ENCODE data around the gene RSBN1L. TPM values are rescaled to one million over a fixed set of nuclear protein-coding genes. Genes with fewer than 3 reads are reported as not detected.

The RSBN1L gene
- total and polyA plus RNA-seq, 7 donors, result 2.0 to 10.1 (median 7.5) TPM

- ATAC-seq (no peak), DNase-seq (no peak)
- Histone ChIP-seq H3K9me3 (no peaks in the 10 kb centered on the region), H3K36me3 (ENCODE audit: insufficient read depth in 1 of 2, low read depth in 1 of 2) (peaks cover 0 to 11% of the 10 kb centered on the region in 2 donors), H3K4me3 (no peak overlapping the region), H3K27ac (no peak overlapping the region), H3K27me3 (ENCODE audit: insufficient read depth in 3 of 3, low read length in 2 of 3) (no peaks in the 10 kb centered on the region), H3K4me1 (no peaks in the 10 kb centered on the region)
- TF ChIP-seq CTCF (IDR thresholded peaks at IDR 0.05), result no peak
- intact Hi-C loops (cut with DNase I), result loop anchor here (2.0 to 10.0 kb wide), 3 partner anchors 100 to 246 kb away; no protein-coding TSS in a partner anchor
- 93 to 94% (median 93%) methylated on average over 5 of the region's 5 CpGs for WGBS, 3 donors
These were observed 37.3 kb upstream of the RSBN1L start for GRCh38 chr7:77658928-77659327.

GRCh38 chr7:77661816-77662215, 34.4 kb upstream of the RSBN1L start:
- WGBS, 3 donors, result 90 to 97% (median 95%) methylated on average over 5 of the region's 5 CpGs
- no peaks in the 10 kb centered on the region for H3K9me3 ChIP-seq
- H3K27me3 ChIP-seq (ENCODE audit: insufficient read depth in 3 of 3, low read length in 2 of 3), result no peaks in the 10 kb centered on the region
- ATAC-seq (no peak), DNase-seq (no peak)
- no peaks in the 10 kb centered on the region for H3K36me3 ChIP-seq (ENCODE audit: insufficient read depth in 1 of 2, low read depth in 1 of 2)
- H3K27ac ChIP-seq, result no peak overlapping the region
- intact Hi-C loops (cut with DNase I), result no loop called here
- H3K4me3 ChIP-seq, result no peak overlapping the region
- H3K4me1 ChIP-seq, result no peaks in the 10 kb centered on the region
- no peak for TF ChIP-seq CTCF (IDR thresholded peaks at IDR 0.05)

- no peaks in the 10 kb centered on the region for H3K27me3 ChIP-seq (ENCODE audit: insufficient read depth in 3 of 3, low read length in 2 of 3)
- H3K27ac ChIP-seq, result no peak overlapping the region
- H3K9me3 ChIP-seq, result no peaks in the 10 kb centered on the region
- TF ChIP-seq CTCF (IDR thresholded peaks at IDR 0.05), result no peak
- no peaks in the 10 kb centered on the region for H3K4me1 ChIP-seq
- 90 to 97% (median 91%) methylated on average over 2 of the region's 2 CpGs for WGBS, 3 donors
- intact Hi-C loops (cut with DNase I), result no loop called here
- ATAC-seq (no peak), DNase-seq (no peak)
- H3K4me3 ChIP-seq, result no peak overlapping the region
- no peaks in the 10 kb centered on the region for H3K36me3 ChIP-seq (ENCODE audit: insufficient read depth in 1 of 2, low read depth in 1 of 2)
These were observed 33.4 kb upstream of the RSBN1L start for GRCh38 chr7:77662869-77663268.

GRCh38 chr7:77664715-77665114, 31.5 kb upstream of the RSBN1L start:
- H3K4me3 ChIP-seq, result no peak overlapping the region
- no peaks in the 10 kb centered on the region for H3K9me3 ChIP-seq
- no peak for ATAC-seq
- no peak overlapping the region for H3K27ac ChIP-seq
- no peak for TF ChIP-seq CTCF (IDR thresholded peaks at IDR 0.05)
- no peaks in the 10 kb centered on the region for H3K4me1 ChIP-seq
- no peaks in the 10 kb centered on the region for H3K27me3 ChIP-seq (ENCODE audit: insufficient read depth in 3 of 3, low read length in 2 of 3)
- intact Hi-C loops (cut with DNase I), result no loop called here
- no peaks in the 10 kb centered on the region for H3K36me3 ChIP-seq (ENCODE audit: insufficient read depth in 1 of 2, low read depth in 1 of 2)
- no peak for DNase-seq

GRCh38 chr7:77665161-77665560, 31.1 kb upstream of the RSBN1L start:
- Histone ChIP-seq H3K9me3 (no peaks in the 10 kb centered on the region), H3K36me3 (ENCODE audit: insufficient read depth in 1 of 2, low read depth in 1 of 2) (no peaks in the 10 kb centered on the region), H3K27me3 (ENCODE audit: insufficient read depth in 3 of 3, low read length in 2 of 3) (no peaks in the 10 kb centered on the region), H3K4me1 (no peaks in the 10 kb centered on the region), H3K4me3 (no peak overlapping the region), H3K27ac (no peak overlapping the region)
- no peak for TF ChIP-seq CTCF (IDR thresholded peaks at IDR 0.05)
- DNase-seq, result no peak
- ATAC-seq, result no peak
- intact Hi-C loops (cut with DNase I), result no loop called here
